Thyroid gland (tissue), 4 donors: Measurements from ENCODE around the gene OR5L1.

Experiments used
- CTCF ChIP-seq, 6 experiments: fragments of 200-600 bp in 3 of 6; fragments of 450-650 bp in 3 of 6; sonication (generic) in 3 of 6; IDR thresholded peaks; one replicate each; pipeline ENCODE4 v1.5.1; 2016 to 2019; ENCODE audit warnings: antibody characterized with exemption in 6 of 6, mild to moderate bottlenecking in 2 of 6, inconsistent platforms in 1 of 6, moderate library complexity in 1 of 6
- POLR2A ChIP-seq, 2 donors: fragments of 450-650 bp; IDR thresholded peaks; one replicate each; pipeline ENCODE4 v1.6.1; 2017; ENCODE audit warnings: antibody characterized with exemption in 2 of 2, mild to moderate bottlenecking in 2 of 2, moderate library complexity in 1 of 2

- no peak for TF ChIP-seq CTCF (IDR thresholded peaks at IDR 0.05)
- no peak for TF ChIP-seq POLR2A (IDR thresholded peaks at IDR 0.05)
Measured at GRCh38 chr11:55793321-55793720, 17.8 kb upstream of the OR5L1 start.
